ENCODE data around the gene S100A6.

GRCh38 chr1:153568367-153569099, 32.7 kb upstream of the S100A6 start:
- TF ChIP-seq CTCF (IDR thresholded peaks at IDR 0.05 in 2 of 3, conservative IDR thresholded peaks at IDR 0.05 in 1 of 3; ENCODE audit: borderline replicate concordance in 1 of 3, insufficient read depth in 1 of 3, low read depth in 2 of 3, low read length in 2 of 3) (peak in 2 of 3 experiments; percentile 95 to 98; a peak in 4 of 6 replicates), REST (IDR thresholded peaks at IDR 0.05; ENCODE audit: low read depth) (no peak), ZBTB33 (IDR thresholded peaks at IDR 0.05; ENCODE audit: extremely low read depth, insufficient replicate concordance, low read length) (no peak), RAD21 (IDR thresholded peaks at IDR 0.05; ENCODE audit: low read depth) (no peak), MAX (IDR thresholded peaks at IDR 0.05) (no peak), EGR1 (IDR thresholded peaks at IDR 0.05; ENCODE audit: low read depth) (no peak), ZFX (IDR thresholded peaks at IDR 0.05) (no peak), EZH2 (IDR thresholded peaks at IDR 0.05) (no peak), POLR2A (IDR thresholded peaks at IDR 0.05; ENCODE audit: borderline replicate concordance, extremely low read depth, insufficient read depth, insufficient read length) (no peak), EZH2phosphoT487 (IDR thresholded peaks at IDR 0.05; ENCODE audit: borderline replicate concordance) (no peak), POLR2AphosphoS5 (IDR thresholded peaks at IDR 0.05; ENCODE audit: low read depth, low read length) (peak; percentile 53), FOSL1 (IDR thresholded peaks at IDR 0.05; ENCODE audit: low read depth) (no peak), CEBPB (IDR thresholded peaks at IDR 0.05; ENCODE audit: low read depth) (no peak), TCF7L2 (IDR thresholded peaks at IDR 0.05; ENCODE audit: borderline replicate concordance, extremely low read depth, insufficient read depth, insufficient read length) (peak; percentile 78)

All from HCT116 (cell line).